GM23248 (cell line): ENCODE data around the gene COL26A1. TPM values are rescaled to one million over a fixed set of nuclear protein-coding genes. Genes with fewer than 3 reads are reported as not detected.
"Not testable (repeated sequence)": the region's sequence is repeated elsewhere in the genome, so short reads cannot be mapped to it uniquely, and the experiment has no call there.

Source experiments
- DNase-seq: peaks from one replicate; pipeline ENCODE4 v3.0.0-alpha.2; 2015
- H2AFZ ChIP-seq: fragments of 200-600 bp; sonication (generic); 2 replicates; pipeline ENCODE4 v1.6.1; 2016; ENCODE audit warnings: antibody characterized with exemption
- H3F3A ChIP-seq: fragments of 200-600 bp; sonication (generic); 2 replicates; pipeline ENCODE4 v1.6.1; 2016; ENCODE audit warnings: mild to moderate bottlenecking, antibody characterized with exemption, mixed run types; ENCODE audit not compliant: insufficient read depth
- H3K27ac ChIP-seq: fragments of 200-600 bp; sonication (generic); 2 replicates; pipeline ENCODE4 v1.5.1; 2016; ENCODE audit warnings: mild to moderate bottlenecking
- H3K27me3 ChIP-seq: fragments of 200-600 bp; sonication (generic); replicated peaks from 2 replicates; pipeline ENCODE4 v1.6.1; 2016; ENCODE audit warnings: mild to moderate bottlenecking; ENCODE audit not compliant: insufficient read depth
- H3K36me3 ChIP-seq: fragments of 200-600 bp; sonication (generic); 2 replicates; pipeline ENCODE4 v1.6.1; 2016; ENCODE audit warnings: low read depth, mild to moderate bottlenecking
- H3K4me1 ChIP-seq: fragments of 200-600 bp; sonication (generic); 2 replicates; pipeline ENCODE4 v1.6.1; 2016; ENCODE audit warnings: mild to moderate bottlenecking; ENCODE audit not compliant: insufficient read depth
- H3K4me2 ChIP-seq: fragments of 200-600 bp; sonication (generic); one replicate; pipeline ENCODE4 v1.6.1; 2016; ENCODE audit warnings: mild to moderate bottlenecking; ENCODE audit not compliant: unreplicated experiment
- H3K4me3 ChIP-seq: fragments of 200-600 bp; sonication (generic); 2 replicates; pipeline ENCODE4 v1.5.1; 2016; ENCODE audit warnings: mild to moderate bottlenecking
- H3K79me2 ChIP-seq: fragments of 200-600 bp; sonication (generic); 2 replicates; pipeline ENCODE4 v1.6.1; 2016; ENCODE audit warnings: mild to moderate bottlenecking; ENCODE audit not compliant: insufficient read depth
- H3K9ac ChIP-seq: fragments of 200-600 bp; sonication (generic); 2 replicates; pipeline ENCODE4 v1.6.1; 2016; ENCODE audit warnings: mild to moderate bottlenecking
- H3K9me2 ChIP-seq: fragments of 200-600 bp; sonication (generic); 2 replicates; pipeline ENCODE4 v1.6.1; 2016; ENCODE audit warnings: mixed run types, mild to moderate bottlenecking, moderate library complexity; ENCODE audit not compliant: insufficient read depth
- H3K9me3 ChIP-seq: fragments of 200-600 bp; sonication (generic); one replicate; pipeline ENCODE4 v1.6.1; 2017; ENCODE audit warnings: low read depth
- H4K20me1 ChIP-seq: fragments of 200-600 bp; sonication (generic); 2 replicates; pipeline ENCODE4 v1.6.0; 2016; ENCODE audit not compliant: insufficient read depth
- EZH2 ChIP-seq: fragments of 200-600 bp; sonication (generic); IDR thresholded peaks from 2 replicates; pipeline ENCODE4 v1.6.1; 2018; ENCODE audit warnings: antibody characterized with exemption, mild to moderate bottlenecking; ENCODE audit not compliant: insufficient read depth, poor library complexity, severe bottlenecking
- EZH2phosphoT487 ChIP-seq: fragments of 200-600 bp; sonication (generic); IDR thresholded peaks from 2 replicates; pipeline ENCODE4 v1.6.1; 2018; ENCODE audit warnings: antibody characterized with exemption, moderate library complexity, mild to moderate bottlenecking, low read depth; ENCODE audit not compliant: insufficient read depth
- WGBS, 2 experiments: methylation state at CpG; one replicate each; pipeline ENCODE4 v1.1.6; 2015 to 2017; ENCODE audit warnings: low lambda C conversion rate in 2 of 2, low coverage in 1 of 2; ENCODE audit errors: missing lambda C conversion rate in 2 of 2; 5-methylcytosine and 5-hydroxymethylcytosine counted together
- in situ Hi-C: fragments of 300-500 bp; cut with MboI; formaldehyde crosslinking; loops from 2 replicates; pipeline ENCODE4 v1.15.0; 2020
- polyA plus RNA-seq: library from polyadenylated mRNA; unstranded; fragments of >200 nt; fragmentation: Nextera tagmentation; extraction: Ambion mirVana; gene quantifications from 2 replicates; pipeline ENCODE4 v1.2.1, GENCODE V29; 2016
- total RNA-seq: library from RNA; depleted of rRNA; stranded (reverse); fragments of >200 nt; shearing (Covaris generic); gene quantifications from 2 replicates; pipeline ENCODE4 v1.2.3, GENCODE V29; 2014

COL26A1 gene
- total and polyA plus RNA-seq, 2 experiments from 2014 or later: not detected

DNA sequence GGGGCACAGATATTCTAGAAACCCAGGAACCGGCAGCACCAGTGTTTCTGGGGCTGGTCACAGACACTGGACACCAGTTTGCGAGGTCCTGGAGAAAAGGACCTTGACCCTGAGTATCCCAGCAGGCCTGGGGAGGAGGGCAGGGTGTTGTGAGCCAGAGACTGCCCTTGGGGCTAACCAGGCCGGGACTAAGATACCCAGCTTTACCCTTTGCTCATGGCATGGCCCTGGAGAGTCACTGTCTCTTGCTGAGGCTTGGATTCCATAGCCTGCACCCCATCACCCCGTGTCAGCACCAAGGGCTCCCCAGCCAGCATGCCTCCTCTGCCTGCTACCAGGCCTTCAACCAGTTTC lies 124.4 kb downstream of the COL26A1 start:
- Histone ChIP-seq H3K9me2 (no peaks in the 10 kb centered on the region), H3K9ac (no peak overlapping the region), H3K4me1 (no peaks in the 10 kb centered on the region), H3K4me3 (no peak overlapping the region), H3K4me2 (no peak overlapping the region), H3K27ac (no peak overlapping the region), H3K36me3 (no peaks in the 10 kb centered on the region), H3K27me3 (peaks cover 14% of the 10 kb centered on the region), H4K20me1 (no peaks in the 10 kb centered on the region), H3K9me3 (no peaks in the 10 kb centered on the region), H3K79me2 (no peaks in the 10 kb centered on the region), H3F3A (no peaks in the 10 kb centered on the region), H2AFZ (no peak overlapping the region)
- in situ Hi-C loops: no loop called here
- no peak for TF ChIP-seq EZH2phosphoT487
- no peak for TF ChIP-seq EZH2
- DNase-seq: no peak
- WGBS, 2 experiments: 53 to 61% methylated on average over 3 to 4 of the region's 4 CpGs

DNA sequence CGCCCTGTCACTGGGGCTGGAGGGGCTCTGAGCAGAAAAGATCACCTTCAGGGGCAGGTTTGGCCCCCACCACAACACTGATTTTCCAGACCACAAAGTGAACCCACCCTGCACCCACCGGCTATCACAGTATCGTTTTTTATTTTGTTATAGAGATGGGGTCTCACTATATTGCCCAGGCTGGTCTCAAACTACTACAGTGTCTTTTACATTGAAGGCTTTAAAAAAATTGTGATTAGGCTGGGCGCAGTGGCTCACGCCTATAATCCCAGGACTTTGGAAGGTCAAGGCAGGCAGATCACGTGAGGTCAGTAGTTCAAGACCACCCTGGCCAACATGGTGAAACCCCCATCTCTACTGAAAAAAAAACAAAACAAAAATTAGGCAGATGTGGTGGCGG lies 125.1 kb downstream of the COL26A1 start:
- H4K20me1 ChIP-seq: no peaks in the 10 kb centered on the region
- no peak overlapping the region for H3K4me2 ChIP-seq
- in situ Hi-C loops: no loop called here
- no peaks in the 10 kb centered on the region for H3K9me3 ChIP-seq
- H3K79me2 ChIP-seq: no peaks in the 10 kb centered on the region
- no peak overlapping the region for H3K9ac ChIP-seq
- no peak for TF ChIP-seq EZH2phosphoT487
- TF ChIP-seq EZH2: no peak
- H3K9me2 ChIP-seq: no peaks in the 10 kb centered on the region
- H3K4me1 ChIP-seq: no peaks in the 10 kb centered on the region
- 77 to 80% methylated on average over 7 of the region's 7 CpGs for WGBS, 2 experiments
- H2AFZ ChIP-seq: no peak overlapping the region
- H3K36me3 ChIP-seq: no peaks in the 10 kb centered on the region
- no peak for DNase-seq
- H3K4me3 ChIP-seq: no peak overlapping the region
- H3K27me3 ChIP-seq: peaks cover 14% of the 10 kb centered on the region
- no peaks in the 10 kb centered on the region for H3F3A ChIP-seq
- H3K27ac ChIP-seq: no peak overlapping the region

DNA sequence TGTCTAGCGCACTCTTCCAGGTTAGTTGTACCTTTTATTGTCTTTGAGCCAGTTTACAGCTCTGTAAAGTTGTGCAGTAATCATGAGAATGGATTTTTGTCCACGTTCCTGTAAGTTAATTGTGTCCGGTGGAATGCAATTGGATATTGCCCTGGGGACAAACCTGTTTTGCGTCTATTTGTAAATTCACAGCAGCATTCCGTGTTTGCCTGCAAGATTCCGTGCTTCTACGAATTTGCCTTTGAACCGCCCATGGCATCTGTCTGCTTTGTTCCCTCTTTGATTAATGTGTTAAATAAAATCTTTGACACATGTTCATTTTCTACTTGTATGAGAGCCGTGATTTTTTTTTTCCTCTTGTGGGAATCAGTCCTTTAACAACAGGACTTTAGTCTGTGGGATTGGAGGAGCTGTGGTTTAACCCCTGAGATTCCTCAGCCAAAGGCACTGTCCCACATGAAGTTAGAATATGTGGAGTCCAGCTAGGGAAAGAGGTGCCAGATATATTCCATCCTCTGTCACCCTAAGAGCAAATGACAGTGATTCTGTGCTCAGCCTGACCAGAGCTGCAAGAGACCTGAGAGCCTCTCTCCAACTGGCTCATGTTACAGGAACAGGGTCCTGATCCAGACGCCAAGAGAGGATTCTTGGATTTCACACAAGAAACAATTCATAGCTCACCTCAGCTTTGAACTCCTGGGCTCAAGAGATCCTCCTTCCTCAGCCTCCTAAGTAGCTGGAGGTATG lies 126.3 kb downstream of the COL26A1 start:
- no peak for DNase-seq
- H3K4me2 ChIP-seq: no peak overlapping the region

DNA sequence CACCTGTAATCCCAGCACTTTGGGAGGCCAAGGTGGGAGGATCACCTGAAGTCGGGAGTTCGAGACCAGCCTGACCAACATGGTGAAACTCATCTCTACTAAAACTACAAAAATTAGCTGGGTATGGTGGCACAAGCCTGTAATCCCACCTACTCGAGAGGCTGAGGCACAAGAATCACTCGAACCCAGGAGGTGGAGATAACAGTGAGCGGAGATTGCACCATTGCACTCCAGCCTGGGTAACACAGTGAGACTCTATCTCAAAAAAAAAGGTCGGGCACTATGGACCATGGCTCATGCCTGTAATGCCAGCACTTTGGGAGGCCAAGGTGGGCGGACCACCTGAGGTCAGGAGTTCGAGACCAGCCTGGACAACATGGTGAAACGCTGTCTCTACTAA lies 127.8 kb downstream of the COL26A1 start:
- H3K27ac ChIP-seq, DNase-seq, H3K9me2 ChIP-seq, H3K9ac ChIP-seq, H3K4me1 ChIP-seq, H3K4me2 ChIP-seq, H3F3A ChIP-seq, H3K79me2 ChIP-seq, H2AFZ ChIP-seq, H3K4me3 ChIP-seq, H3K9me3 ChIP-seq, H3K36me3 ChIP-seq, H4K20me1 ChIP-seq, in situ Hi-C loops: not testable (repeated sequence)
- H3K27me3 ChIP-seq: peaks cover 27% of the 10 kb centered on the region
- WGBS, 2 experiments: 66 to 67% methylated on average over 9 of the region's 9 CpGs

More for the DNA sequence above, 126.3 kb downstream of the COL26A1 start:
- no peaks in the 10 kb centered on the region for H3K79me2 ChIP-seq
- H3K9ac ChIP-seq: no peak overlapping the region
- no peaks in the 10 kb centered on the region for H4K20me1 ChIP-seq
- WGBS, 2 experiments: 17 to 18% methylated on average over 10 of the region's 10 CpGs
- H3K27me3 ChIP-seq: peaks cover 17% of the 10 kb centered on the region
- H3K36me3 ChIP-seq: no peaks in the 10 kb centered on the region
- H3K27ac ChIP-seq: no peak overlapping the region
- no peak for TF ChIP-seq EZH2
- TF ChIP-seq EZH2phosphoT487: no peak
- in situ Hi-C loops: no loop called here
- H3K4me1 ChIP-seq: no peaks in the 10 kb centered on the region
- no peak overlapping the region for H3K4me3 ChIP-seq
- no peak overlapping the region for H2AFZ ChIP-seq
- H3K9me3 ChIP-seq: no peaks in the 10 kb centered on the region
- no peaks in the 10 kb centered on the region for H3F3A ChIP-seq
- H3K9me2 ChIP-seq: no peaks in the 10 kb centered on the region

DNA sequence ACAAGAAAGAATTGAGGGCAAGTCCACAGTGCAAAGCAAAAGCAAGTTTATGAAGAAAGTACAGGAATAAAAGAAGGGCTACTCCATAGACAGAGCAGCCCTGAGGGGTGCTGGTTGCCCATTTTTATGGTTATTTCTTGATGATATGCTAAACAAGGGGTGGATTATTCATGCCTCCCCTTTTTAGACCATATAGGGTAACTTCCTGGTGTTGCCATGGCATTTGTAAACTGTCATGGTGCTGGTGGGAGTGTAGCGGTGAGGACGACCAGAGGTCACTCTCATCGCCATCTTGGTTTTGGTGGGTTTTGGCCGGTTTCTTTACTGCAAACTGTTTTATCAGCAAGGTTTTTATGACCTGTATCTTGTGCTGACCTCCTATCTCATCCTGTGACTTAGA lies 128.8 kb downstream of the COL26A1 start:
- H3K36me3 ChIP-seq, H3K4me1 ChIP-seq, H3K9ac ChIP-seq, H3K27ac ChIP-seq, in situ Hi-C loops, H3K4me3 ChIP-seq, H3K9me3 ChIP-seq, H4K20me1 ChIP-seq, DNase-seq, H3F3A ChIP-seq, H2AFZ ChIP-seq, H3K4me2 ChIP-seq, H3K9me2 ChIP-seq, H3K79me2 ChIP-seq: not testable (repeated sequence)
- 82 to 84% methylated on average over 4 of the region's 4 CpGs for WGBS, 2 experiments
- H3K27me3 ChIP-seq: peaks cover 27% of the 10 kb centered on the region
